ENCODE data around the gene TEDC1. TPM values are rescaled to one million over a fixed set of nuclear protein-coding genes. Genes with fewer than 3 reads are reported as not detected.

The TEDC1 gene
- total RNA-seq, 2 experiments from 2014 or later, result 21.7 to 31.8 TPM

DNA sequence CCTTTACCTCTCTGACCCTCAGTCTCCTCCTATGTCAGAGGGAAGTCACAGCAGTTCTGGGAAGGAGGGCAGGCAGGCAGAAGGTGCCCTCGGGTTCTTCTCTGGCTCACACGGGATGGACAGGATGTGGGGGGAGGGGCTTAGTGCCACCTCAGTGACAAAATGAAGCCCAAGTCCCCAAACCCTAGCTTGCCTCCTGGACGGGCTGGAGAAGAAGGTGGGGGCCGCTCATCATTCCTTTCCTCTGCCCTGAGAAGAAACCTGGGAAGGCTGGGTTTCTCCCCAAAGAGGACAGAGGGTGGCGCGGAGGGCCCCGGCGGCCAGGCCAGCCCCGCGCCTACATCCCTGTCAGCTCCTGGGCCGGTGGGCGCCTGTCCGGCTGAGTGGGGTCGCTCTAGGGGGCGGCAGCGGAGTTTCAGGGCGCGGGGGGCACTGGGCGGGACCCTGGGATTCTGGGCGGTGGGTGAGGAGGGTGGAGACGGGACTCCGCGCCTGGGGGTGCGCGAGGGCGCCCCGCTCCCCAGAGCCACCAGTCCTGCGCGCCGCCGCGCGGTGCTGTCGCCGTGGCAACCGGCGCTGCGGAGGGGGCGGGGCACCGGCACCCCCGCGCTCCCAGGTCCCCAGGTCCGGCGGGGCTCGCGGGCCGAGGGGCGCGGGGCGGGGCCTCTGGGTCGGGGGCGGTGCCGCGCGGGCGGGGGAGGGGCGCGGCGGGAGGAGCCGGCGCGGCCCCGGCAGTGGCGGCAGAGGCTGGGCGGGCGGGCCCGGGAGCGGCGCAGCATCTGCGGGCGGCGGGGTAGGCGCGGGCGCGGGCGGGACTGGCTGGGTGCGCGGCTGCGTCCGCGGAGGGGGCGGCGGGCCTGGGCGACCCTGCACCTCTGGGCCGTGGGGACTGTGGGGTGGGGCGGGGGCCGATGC, 35.1 kb downstream of the TEDC1 start, which contains the start of gene TMEM121:
Gene TMEM121, plus strand, starts transcription at position 723 of the 915 bp plus-strand sequence. CDS start 2,252 bp downstream, outside the sequence.
- Mint-ChIP-seq H3K4me3 (peak within 1 kb of the TSS; percentile 74), H3K36me3 (ENCODE audit: low read depth) (peaks cover 6% of the 10 kb centered on the region), H3K27ac (peak within 1 kb of the TSS; percentile 31), H3K4me1 (peaks cover 15% of the 10 kb centered on the region), H3K9me3 (ENCODE audit: low read depth) (no peaks in the 10 kb centered on the region), H3K27me3 (peaks cover 12% of the 10 kb centered on the region)
- DNase-seq (peak; percentile 61), ATAC-seq (peak; percentile 18)
- intact Hi-C loops (cut with DNase I, micrococcal nuclease), result loop anchor here in 1 of 2 experiments (10.0 kb wide), 1 partner anchor 341 kb away; the partner anchor contains the start of gene NUDT14
- CTCF ChIA-PET, result interaction anchor here (1.0 to 1.4 kb wide), 2 partner anchors 36 to 156 kb away, joined by 3 to 5 read pairs; no protein-coding TSS in a partner anchor
- POLR2A ChIA-PET, result no interaction called here

DNA sequence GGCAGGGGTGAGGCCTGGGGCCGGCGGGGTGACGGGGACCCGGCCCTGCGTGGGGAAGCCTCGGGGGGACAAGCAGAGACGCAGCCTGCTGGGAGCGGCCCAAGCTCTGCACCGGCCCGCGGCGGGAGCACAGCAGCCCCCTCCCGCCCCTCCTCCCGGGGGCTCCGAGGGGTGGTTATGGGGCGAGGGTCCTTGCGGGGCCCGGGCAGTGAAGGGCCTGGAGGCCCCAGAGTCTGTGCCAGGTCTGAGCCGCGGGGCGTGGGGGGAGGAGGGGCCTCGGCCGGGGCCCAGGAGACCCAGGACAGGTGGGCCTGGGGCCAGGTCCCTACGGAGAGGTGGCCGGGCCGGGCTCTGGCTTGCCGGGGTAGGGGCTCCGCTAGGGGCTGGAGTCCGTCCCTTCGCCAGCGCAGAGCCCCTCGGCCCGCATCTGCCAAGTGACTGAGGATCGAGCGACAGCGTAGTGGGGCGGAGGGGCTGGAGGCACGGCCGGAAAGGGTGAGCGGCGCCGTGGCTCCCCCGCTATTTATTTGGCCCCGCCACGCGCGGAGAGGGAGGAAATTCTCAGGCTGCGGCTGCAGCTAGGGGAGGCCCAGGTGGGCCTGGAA, 35.8 kb downstream of the TEDC1 start:
- Mint-ChIP-seq H3K4me1 (peaks cover 15% of the 10 kb centered on the region), H3K4me3 (peak overlapping the region; percentile 74), H3K36me3 (ENCODE audit: low read depth) (peaks cover 6% of the 10 kb centered on the region), H3K9me3 (ENCODE audit: low read depth) (no peaks in the 10 kb centered on the region), H3K27me3 (peaks cover 12% of the 10 kb centered on the region), H3K27ac (peak overlapping the region; percentile 31)
- DNase-seq, result peak; percentile 36
- intact Hi-C loops (cut with DNase I, micrococcal nuclease), result loop anchor here in 1 of 2 experiments (10.0 kb wide), 1 partner anchor 342 kb away; the partner anchor contains the start of gene NUDT14
- CTCF ChIA-PET, result interaction anchor here (0.7 kb wide), 1 partner anchor 10 kb away, joined by 4 read pairs; no protein-coding TSS in a partner anchor
- POLR2A ChIA-PET, result no interaction called here
- ATAC-seq, result no peak

DNA sequence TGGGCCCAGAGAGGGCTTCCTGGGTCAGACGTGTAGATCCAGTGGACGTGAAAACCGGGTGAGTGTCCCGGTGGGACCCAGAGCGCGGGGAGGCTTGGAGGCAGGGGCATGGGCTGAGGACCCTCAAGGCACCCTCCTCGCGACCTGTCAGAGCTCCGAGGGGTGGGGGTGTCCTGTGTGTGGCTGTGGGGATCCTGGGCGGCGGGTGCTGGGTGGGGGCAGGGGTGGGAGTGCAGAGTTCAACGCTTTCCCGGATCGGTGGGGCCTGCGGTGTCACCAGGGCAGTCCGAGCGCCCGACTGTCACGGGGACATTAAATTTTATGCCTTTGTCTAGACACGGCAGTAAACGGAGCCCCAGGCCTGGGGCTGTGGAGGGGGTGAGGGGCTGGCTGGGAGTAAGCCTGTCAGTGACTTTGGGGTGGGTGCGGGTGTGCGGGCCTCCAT, 36.4 kb downstream of the TEDC1 start:
- POLR2A ChIA-PET, result no interaction called here
- intact Hi-C loops (cut with DNase I, micrococcal nuclease), result loop anchor here in 1 of 2 experiments (10.0 kb wide), 1 partner anchor 343 kb away; the partner anchor contains the start of gene NUDT14
- CTCF ChIA-PET, result interaction anchor here (0.7 kb wide), 1 partner anchor 9 kb away, joined by 4 read pairs; no protein-coding TSS in a partner anchor
- Mint-ChIP-seq H3K27ac (peak overlapping the region; percentile 31), H3K4me1 (peaks cover 15% of the 10 kb centered on the region), H3K4me3 (peak overlapping the region; percentile 74), H3K27me3 (peaks cover 10% of the 10 kb centered on the region), H3K9me3 (ENCODE audit: low read depth) (no peaks in the 10 kb centered on the region), H3K36me3 (ENCODE audit: low read depth) (peaks cover 6% of the 10 kb centered on the region)
- ATAC-seq, result no peak
- DNase-seq, result no peak

DNA sequence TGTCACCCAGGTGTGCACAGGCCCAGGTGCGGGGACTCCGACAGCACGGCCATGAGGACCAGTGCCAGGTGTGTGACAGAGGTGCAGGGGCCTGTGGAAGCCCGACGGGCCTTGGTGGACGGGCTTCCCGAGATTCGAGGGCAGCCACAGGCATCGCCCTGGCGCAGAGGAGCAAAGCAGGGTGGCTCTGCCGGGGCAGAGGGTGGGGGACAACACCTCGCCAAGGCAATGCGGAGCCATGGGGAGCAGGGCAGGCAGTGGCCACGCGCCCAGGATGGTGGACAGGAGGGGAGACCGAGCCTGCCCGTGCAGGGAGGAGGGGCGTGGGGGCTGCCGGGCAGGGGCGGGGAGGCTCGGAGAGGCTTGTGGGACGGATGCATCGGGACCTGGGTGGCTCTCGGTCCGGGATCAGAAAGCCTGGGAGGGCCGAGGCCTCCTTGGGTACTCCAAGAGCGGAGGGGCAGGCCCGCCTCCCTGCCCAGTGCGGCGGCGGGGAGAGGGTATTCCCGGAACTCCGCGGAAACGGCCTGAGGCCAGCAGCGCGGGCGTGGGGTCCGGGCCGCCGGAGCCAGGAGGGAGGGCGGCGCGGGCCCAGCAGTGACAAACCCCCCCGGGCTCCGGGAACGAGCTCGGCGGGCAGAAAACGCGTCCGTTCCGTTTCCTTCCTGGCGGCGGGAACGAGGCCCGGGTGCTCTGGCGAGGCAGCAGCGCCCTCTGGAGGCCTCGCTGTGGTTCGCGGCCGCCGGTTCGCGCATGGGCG, 37.0 kb downstream of the TEDC1 start:
- intact Hi-C loops (cut with DNase I, micrococcal nuclease), result loop anchor here (1.0 to 10.0 kb wide), 9 partner anchors 37 to 343 kb away; partner anchors contain the start of genes NUDT14 (in 1 of the 2) and TEDC1 (in 1 of the 2)
- H3K36me3 Mint-ChIP-seq (ENCODE audit: low read depth), result peaks cover 6% of the 10 kb centered on the region
- CTCF ChIA-PET, result interaction anchor here (0.7 to 1.5 kb wide), 7 partner anchors 9 to 159 kb away, joined by 3 to 5 read pairs (median 3); no protein-coding TSS in a partner anchor
- H3K27ac Mint-ChIP-seq, result peak overlapping the region; percentile 58
- DNase-seq, result peak; percentile 90
- H3K4me1 Mint-ChIP-seq, result peaks cover 15% of the 10 kb centered on the region
- no peaks in the 10 kb centered on the region for H3K9me3 Mint-ChIP-seq (ENCODE audit: low read depth)
- ATAC-seq, result peak; percentile 62
- H3K4me3 Mint-ChIP-seq, result peak overlapping the region; percentile 74
- POLR2A ChIA-PET, result interaction anchor here (0.9 to 1.0 kb wide), 2 partner anchors 38 to 46 kb away, joined by 3 to 5 read pairs; no protein-coding TSS in a partner anchor
- H3K27me3 Mint-ChIP-seq, result peaks cover 10% of the 10 kb centered on the region

DNA sequence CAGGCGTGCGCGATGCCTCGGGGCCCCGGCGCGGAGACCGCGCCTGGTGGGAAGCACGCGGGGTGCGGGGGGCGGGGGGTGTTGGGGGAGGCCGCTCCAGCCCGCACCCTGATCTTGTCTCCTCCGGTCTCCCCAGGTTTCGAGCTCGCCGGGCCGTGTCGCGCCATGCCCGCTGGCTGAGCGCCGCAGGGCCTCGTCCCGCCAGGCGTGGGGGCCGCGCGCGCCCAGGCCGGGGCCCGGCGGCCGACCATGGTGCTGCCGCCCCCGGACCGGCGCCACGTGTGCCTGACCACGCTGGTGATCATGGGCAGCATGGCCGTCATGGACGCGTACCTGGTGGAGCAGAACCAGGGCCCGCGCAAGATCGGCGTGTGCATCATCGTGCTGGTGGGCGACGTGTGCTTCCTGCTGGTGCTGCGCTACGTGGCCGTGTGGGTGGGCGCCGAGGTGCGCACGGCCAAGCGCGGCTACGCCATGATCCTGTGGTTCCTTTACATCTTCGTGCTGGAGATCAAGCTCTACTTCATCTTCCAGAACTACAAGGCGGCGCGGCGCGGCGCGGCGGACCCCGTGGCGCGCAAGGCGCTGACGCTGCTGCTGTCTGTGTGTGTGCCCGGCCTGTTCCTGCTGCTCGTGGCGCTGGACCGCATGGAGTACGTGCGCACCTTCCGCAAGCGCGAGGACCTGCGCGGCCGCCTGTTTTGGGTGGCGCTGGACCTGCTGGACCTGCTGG, 37.7 kb downstream of the TEDC1 start:
- peak overlapping the region; percentile 86 for H3K27ac Mint-ChIP-seq
- intact Hi-C loops (cut with DNase I, micrococcal nuclease), result loop anchor here (1.0 to 10.0 kb wide), 9 partner anchors 38 to 344 kb away; partner anchors contain the start of genes NUDT14 (in 1 of the 2) and TEDC1 (in 1 of the 2)
- H3K27me3 Mint-ChIP-seq, result peaks cover 8% of the 10 kb centered on the region
- peak; percentile 33 for ATAC-seq
- peak; percentile 68 for DNase-seq
- H3K9me3 Mint-ChIP-seq (ENCODE audit: low read depth), result no peaks in the 10 kb centered on the region
- peaks cover 6% of the 10 kb centered on the region for H3K36me3 Mint-ChIP-seq (ENCODE audit: low read depth)
- peak overlapping the region; percentile 77 for H3K4me3 Mint-ChIP-seq
- H3K4me1 Mint-ChIP-seq, result peaks cover 15% of the 10 kb centered on the region
- ChIA-PET CTCF (interaction anchor here (0.6 to 2.2 kb wide), 9 partner anchors 10 to 160 kb away, joined by 3 to 10 read pairs (median 3); no protein-coding TSS in a partner anchor), POLR2A (interaction anchor here (0.6 to 1.0 kb wide), 4 partner anchors 37 to 132 kb away, joined by 3 to 5 read pairs (median 3); no protein-coding TSS in a partner anchor)

DNA sequence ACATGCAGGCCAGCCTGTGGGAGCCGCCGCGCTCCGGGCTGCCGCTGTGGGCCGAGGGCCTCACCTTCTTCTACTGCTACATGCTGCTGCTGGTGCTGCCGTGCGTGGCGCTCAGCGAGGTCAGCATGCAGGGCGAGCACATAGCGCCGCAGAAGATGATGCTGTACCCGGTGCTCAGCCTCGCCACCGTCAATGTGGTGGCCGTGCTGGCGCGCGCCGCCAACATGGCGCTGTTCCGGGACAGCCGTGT, 38.2 kb downstream of the TEDC1 start:
- no peaks in the 10 kb centered on the region for H3K9me3 Mint-ChIP-seq (ENCODE audit: low read depth)

DNA sequence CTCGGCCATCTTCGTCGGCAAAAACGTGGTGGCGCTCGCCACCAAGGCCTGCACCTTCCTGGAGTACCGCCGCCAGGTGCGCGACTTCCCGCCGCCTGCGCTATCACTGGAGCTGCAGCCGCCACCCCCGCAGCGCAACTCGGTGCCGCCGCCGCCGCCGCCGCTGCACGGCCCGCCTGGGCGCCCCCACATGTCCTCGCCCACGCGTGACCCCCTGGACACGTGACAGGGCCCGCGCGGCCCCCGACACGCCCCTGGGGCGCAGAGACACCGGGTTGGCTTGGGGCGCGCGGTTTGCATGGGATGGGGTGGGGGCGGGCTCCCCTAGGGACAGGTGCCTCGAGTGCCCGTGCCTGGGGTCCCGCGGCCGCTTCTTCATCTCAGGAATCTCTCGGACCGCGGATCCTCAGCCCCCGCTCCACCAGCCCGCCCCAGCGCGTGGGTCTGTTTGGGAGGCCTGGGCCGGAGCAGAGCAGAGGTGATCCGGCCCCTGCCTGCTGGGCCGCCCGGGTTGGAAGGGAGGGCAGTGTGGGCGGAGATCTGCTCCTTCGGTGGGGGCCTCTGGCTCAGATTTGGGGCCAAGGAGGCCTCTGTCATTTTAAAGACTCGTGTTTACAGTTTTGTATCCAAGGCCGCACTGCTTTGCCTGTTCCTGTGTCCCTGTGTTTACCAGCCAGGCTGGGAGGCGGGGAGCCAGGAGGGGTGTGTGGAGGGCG, 38.7 kb downstream of the TEDC1 start:
- no peaks in the 10 kb centered on the region for H3K9me3 Mint-ChIP-seq (ENCODE audit: low read depth)
- intact Hi-C loops (cut with DNase I, micrococcal nuclease), result loop anchor here (2.0 to 10.0 kb wide), 5 partner anchors 39 to 345 kb away; partner anchors contain the start of genes NUDT14 (in 1 of the 2) and TEDC1 (in 1 of the 2)
- peak overlapping the region; percentile 77 for H3K4me3 Mint-ChIP-seq
- H3K27ac Mint-ChIP-seq, result peak overlapping the region; percentile 86
- POLR2A ChIA-PET, result interaction anchor here (0.6 to 1.0 kb wide), 3 partner anchors 38 to 196 kb away, joined by 3 read pairs; no protein-coding TSS in a partner anchor
- DNase-seq (peak; percentile 69), ATAC-seq (peak; percentile 20)
- peaks cover 6% of the 10 kb centered on the region for H3K36me3 Mint-ChIP-seq (ENCODE audit: low read depth)
- peaks cover 15% of the 10 kb centered on the region for H3K4me1 Mint-ChIP-seq
- H3K27me3 Mint-ChIP-seq, result peaks cover 3% of the 10 kb centered on the region
- CTCF ChIA-PET, result interaction anchor here (0.6 to 2.2 kb wide), 3 partner anchors 13 to 140 kb away, joined by 3 to 10 read pairs (median 3); no protein-coding TSS in a partner anchor

More for the DNA sequence above, 38.2 kb downstream of the TEDC1 start:
- DNase-seq, result no peak
- POLR2A ChIA-PET, result interaction anchor here (0.6 to 1.0 kb wide), 2 partner anchors 37 to 132 kb away, joined by 3 read pairs; no protein-coding TSS in a partner anchor
- intact Hi-C loops (cut with DNase I, micrococcal nuclease), result loop anchor here (2.0 to 10.0 kb wide), 5 partner anchors 38 to 344 kb away; partner anchors contain the start of genes NUDT14 (in 1 of the 2) and TEDC1 (in 1 of the 2)
- H3K36me3 Mint-ChIP-seq (ENCODE audit: low read depth), result peaks cover 6% of the 10 kb centered on the region
- H3K4me1 Mint-ChIP-seq, result peaks cover 15% of the 10 kb centered on the region
- peak overlapping the region; percentile 86 for H3K27ac Mint-ChIP-seq
- H3K27me3 Mint-ChIP-seq, result peaks cover 6% of the 10 kb centered on the region
- peak; percentile 16 for ATAC-seq
- peak overlapping the region; percentile 77 for H3K4me3 Mint-ChIP-seq
- CTCF ChIA-PET, result interaction anchor here (0.6 to 2.2 kb wide), 4 partner anchors 9 to 140 kb away, joined by 3 to 10 read pairs (median 3); no protein-coding TSS in a partner anchor

DNA sequence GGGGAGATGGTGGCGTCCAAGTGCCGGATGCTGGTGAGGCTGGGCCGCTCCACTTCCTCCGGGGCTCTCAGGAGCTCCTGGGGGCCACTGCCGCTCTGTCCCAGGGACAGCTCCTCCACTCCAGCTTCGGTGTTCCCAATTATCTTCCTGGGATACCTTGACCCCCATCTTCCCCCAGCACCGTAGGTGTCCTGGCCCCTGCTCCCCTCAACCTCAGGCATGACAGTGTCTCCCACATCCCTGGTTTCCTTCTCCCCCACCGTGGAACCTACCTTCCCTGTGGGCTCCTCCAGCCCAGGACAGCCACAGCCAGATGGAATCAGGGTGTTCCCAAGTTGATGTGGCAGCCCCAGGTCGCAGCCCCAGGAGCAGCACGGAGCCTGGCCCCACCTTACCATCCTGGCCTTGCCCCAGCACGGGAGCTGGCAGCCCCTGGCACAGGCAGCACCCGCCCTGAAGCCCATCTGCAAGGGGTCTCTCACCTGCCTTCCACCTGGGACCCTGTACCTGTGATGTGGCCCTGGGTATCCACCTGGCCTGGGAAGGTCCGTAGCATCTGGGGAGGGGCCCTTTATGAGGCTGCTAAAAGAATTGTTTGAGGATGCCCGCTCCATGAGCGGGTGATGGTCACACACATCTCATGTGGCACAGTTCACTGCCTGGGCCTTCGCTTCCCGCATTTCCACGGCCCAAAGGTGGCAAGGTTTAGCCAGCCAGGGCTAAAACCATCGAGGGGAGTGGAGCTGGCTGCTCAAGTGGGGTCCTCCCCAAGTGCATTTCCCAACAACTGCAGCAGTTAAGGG, 39.4 kb downstream of the TEDC1 start:
- ATAC-seq (no peak), DNase-seq (no peak)
- peaks cover 15% of the 10 kb centered on the region for H3K4me1 Mint-ChIP-seq
- no peaks in the 10 kb centered on the region for H3K9me3 Mint-ChIP-seq (ENCODE audit: low read depth)
- POLR2A ChIA-PET, result interaction anchor here (0.7 kb wide), 1 partner anchor 196 kb away, joined by 3 read pairs; no protein-coding TSS in a partner anchor
- peak overlapping the region; percentile 77 for H3K27ac Mint-ChIP-seq
- peaks cover 6% of the 10 kb centered on the region for H3K36me3 Mint-ChIP-seq (ENCODE audit: low read depth)
- H3K27me3 Mint-ChIP-seq, result peaks cover 3% of the 10 kb centered on the region
- intact Hi-C loops (cut with DNase I, micrococcal nuclease), result no loop called here
- CTCF ChIA-PET, result interaction anchor here (0.8 to 2.2 kb wide), 2 partner anchors 19 to 41 kb away, joined by 3 to 10 read pairs; no protein-coding TSS in a partner anchor
- peak overlapping the region; percentile 67 for H3K4me3 Mint-ChIP-seq

Measured in activated CD4-positive, alpha-beta T cell treated with anti-CD3 and anti-CD28 coated beads for 36 hours (primary cell).